HepG2 (cell line): ENCODE data around the gene LYPD1. TPM values are rescaled to one million over a fixed set of nuclear protein-coding genes. Genes with fewer than 3 reads are reported as not detected.

Experiments used
- ATAC-seq: fragments of 200-7000 bp; cut with Tn5 transposase; 3 replicates; pipeline ENCODE4 v1.9.1; 2020; ENCODE audit warnings: mild to moderate bottlenecking, moderate library complexity
- BruUV-seq: library from RNA; stranded (reverse); fragments of 400-500 nt; replicated peaks from 2 replicates; lab custom pipeline; 2021; lab: Mats Ljungman, UMichigan
- CTCF ChIA-PET: fragments of 300-600 bp; formaldehyde crosslinking; extraction: SDS; loops from one replicate; lab custom pipeline; 2021; ENCODE audit warnings: low total read pairs, inconsistent platforms, low intra/inter-chr PET ratio; lab: Yijun Ruan, JAX
- POLR2A ChIA-PET: fragments of 350-600 bp; sonication (Branson Sonifier 250); formaldehyde crosslinking; loops from one replicate; lab custom pipeline; 2020; ENCODE audit warnings: antibody characterized with exemption, inconsistent platforms; lab: Yijun Ruan, JAX
- DNase-seq: peaks from one replicate; pipeline ENCODE4 v3.0.0-alpha.2; 2015; ENCODE audit warnings: low spot score
- FAIRE-seq: peaks from 3 replicates; lab custom pipeline; 2011; peaks lifted over from hg19 to GRCh38; lab: Jason Lieb, UNC
- H2AFZ ChIP-seq: one replicate; pipeline ENCODE4 v1.6.1; 2011; ENCODE audit warnings: low read length, inconsistent platforms
- H3K27ac ChIP-seq: fragments of 300-600 bp; 3 replicates; pipeline ENCODE4 v1.8.0; 2011; ENCODE audit warnings: mixed run types, mild to moderate bottlenecking, mixed read lengths, low read length, inconsistent platforms; ENCODE audit not compliant: insufficient read depth; ENCODE audit errors: extremely low read length
- H3K27me3 ChIP-seq, 2 experiments: fragments of 200-600 bp in 1 of 2; 2 replicates in 1 of 2; 3 replicates in 1 of 2; pipeline versions ENCODE4 v1.6.0 to v1.8.0; 2011; ENCODE audit warnings: low read length in 2 of 2, mild to moderate bottlenecking in 2 of 2, moderate library complexity in 2 of 2, inconsistent platforms in 1 of 2; ENCODE audit not compliant: insufficient read depth in 2 of 2, control insufficient read depth in 1 of 2
- H3K36me3 ChIP-seq, 2 experiments: fragments of 200-600 bp in 1 of 2; replicated peaks in 1 of 2; 2 replicates in 1 of 2; 3 replicates in 1 of 2; pipeline versions ENCODE4 v1.5.1 to v1.8.0; 2011; ENCODE audit warnings: low read length in 2 of 2, inconsistent platforms in 1 of 2; ENCODE audit not compliant: insufficient read depth in 2 of 2, control insufficient read depth in 1 of 2
- H3K4me1 ChIP-seq: 2 replicates; pipeline ENCODE4 v1.5.1; 2012; ENCODE audit warnings: low read length, inconsistent platforms; ENCODE audit not compliant: insufficient read depth
- H3K4me2 ChIP-seq: 2 replicates; pipeline ENCODE4 v1.6.0; 2011; ENCODE audit warnings: low read depth, low read length, inconsistent platforms
- H3K4me3 ChIP-seq, 3 experiments: fragments of 200-600 bp in 1 of 3; sonication (generic), shearing (Covaris generic) in 1 of 3; replicated peaks in 1 of 3; 2 replicates each; pipeline ENCODE4 v1.5.1; 2011 to 2016; ENCODE audit warnings: low read length in 3 of 3, inconsistent platforms in 2 of 3, low read depth in 2 of 3, mild to moderate bottlenecking in 2 of 3, control low read depth in 1 of 3, mixed read lengths in 1 of 3; ENCODE audit not compliant: insufficient read depth in 1 of 3
- H3K79me2 ChIP-seq: one replicate; pipeline ENCODE4 v1.6.1; 2011; ENCODE audit warnings: low read length, inconsistent platforms; ENCODE audit not compliant: insufficient read depth
- H3K9ac ChIP-seq: 2 replicates; pipeline ENCODE4 v1.6.0; 2011; ENCODE audit warnings: mild to moderate bottlenecking, low read depth, low read length, inconsistent platforms; ENCODE audit not compliant: insufficient read depth
- H3K9me3 ChIP-seq: 2 replicates; pipeline ENCODE4 v1.5.1; 2012; ENCODE audit warnings: mild to moderate bottlenecking, low read length
- H4K20me1 ChIP-seq: 2 replicates; pipeline ENCODE4 v1.6.0; 2011; ENCODE audit warnings: inconsistent platforms, mild to moderate bottlenecking, low read length, moderate library complexity; ENCODE audit not compliant: insufficient read depth
- ETV6 ChIP-seq: sonication (generic); formaldehyde crosslinking; conservative IDR thresholded peaks from 2 replicates; pipeline ENCODE4 v1.4.0; 2020; ENCODE audit warnings: missing genetic modification reagents
- KLF13 ChIP-seq: sonication (generic); formaldehyde crosslinking; IDR thresholded peaks from 2 replicates; pipeline ENCODE4 v1.4.0; 2020; ENCODE audit warnings: mild to moderate bottlenecking, missing genetic modification reagents
- MAF1 ChIP-seq: sonication (generic); formaldehyde crosslinking; IDR thresholded peaks from 2 replicates; pipeline ENCODE4 v1.5.0; 2020; ENCODE audit warnings: missing genetic modification reagents, borderline replicate concordance
- NFYC ChIP-seq: IDR thresholded peaks from 2 replicates; pipeline ENCODE4 v1.6.1; 2016; ENCODE audit warnings: missing genetic modification reagents, missing compliant biosample characterization
- NR2F2 ChIP-seq: IDR thresholded peaks from 2 replicates; pipeline ENCODE4 v1.6.1; 2012; ENCODE audit warnings: low read depth, inconsistent platforms, borderline replicate concordance
- PTBP1 ChIP-seq: fragments of 200-400 bp; formaldehyde crosslinking; IDR thresholded peaks from 2 replicates; pipeline ENCODE4 v1.6.1; 2018; ENCODE audit warnings: low read length, low read depth; ENCODE audit not compliant: poor library complexity, severe bottlenecking
- TARDBP ChIP-seq: sonication (generic); formaldehyde crosslinking; IDR thresholded peaks from 2 replicates; pipeline ENCODE4 v1.8.0; 2022; ENCODE audit warnings: mild to moderate bottlenecking, missing genetic modification reagents
- ZNF121 ChIP-seq: sonication (generic); formaldehyde crosslinking; IDR thresholded peaks from 2 replicates; pipeline ENCODE4 v1.5.0; 2020; ENCODE audit warnings: mild to moderate bottlenecking, missing genetic modification reagents
- ZNF546 ChIP-seq: sonication (generic); formaldehyde crosslinking; conservative IDR thresholded peaks from 2 replicates; pipeline ENCODE4 v1.8.1; 2023; ENCODE audit warnings: mild to moderate bottlenecking, missing genetic modification reagents
- ZNF720 ChIP-seq: sonication (generic); formaldehyde crosslinking; IDR thresholded peaks from 2 replicates; pipeline ENCODE4 v1.4.0; 2020; ENCODE audit warnings: missing genetic modification reagents
- WGBS: methylation state at CpG from one replicate; pipeline ENCODE4 v1.1.6; 2017; ENCODE audit warnings: low lambda C conversion rate; 5-methylcytosine and 5-hydroxymethylcytosine counted together
- in situ Hi-C: cut with HindIII; loops from 2 replicates; pipeline ENCODE4 v1.10.0; 2017; ENCODE audit warnings: low pct_unique_long_range_greater_than_20kb; ENCODE audit not compliant: extremely low pct_ligation_motif_present
- intact Hi-C: fragments of 100-400 bp; cut with micrococcal nuclease; formaldehyde crosslinking; loops from one replicate; pipeline ENCODE4 v1.10.0; 2022; ENCODE audit not compliant: unreplicated experiment
- polyA plus RNA-seq, 8 experiments: library from polyadenylated mRNA; depleted of rRNA in 3 of 8; stranded (reverse) in 7 of 8; unstranded in 1 of 8; fragments of >200 nt; fragmentation: Illumina TruSeq in 4 of 8; extraction: Trizol in 4 of 8; gene quantifications; 2 replicates each; pipeline versions ENCODE4 v1.2.1 to v1.2.3, GENCODE V29; 2011 to 2016; ENCODE audit warnings: low read depth in 4 of 8, missing spikeins in 1 of 8, mixed read lengths in 1 of 8; ENCODE audit not compliant: insufficient read depth in 1 of 8
- total RNA-seq, 5 experiments: library from RNA; depleted of rRNA; stranded (reverse); fragments of >200 nt; fragmentation: Illumina TruSeq; extraction: Trizol; gene quantifications; 2 replicates each; pipeline ENCODE4 v1.2.3, GENCODE V29; 2016; ENCODE audit warnings: low read depth in 1 of 5
- TF ChIP-seq, protein P1 (sequence below): IDR thresholded peaks from 2 replicates; pipeline ENCODE4 v1.6.1; 2016; ENCODE audit warnings: missing compliant biosample characterization, missing genetic modification reagents, borderline replicate concordance
- TF ChIP-seq, protein P2 (sequence below): sonication (generic); formaldehyde crosslinking; IDR thresholded peaks from 2 replicates; pipeline ENCODE4 v1.5.1; 2020; ENCODE audit warnings: mild to moderate bottlenecking, missing genetic modification reagents, borderline replicate concordance
- TF ChIP-seq, protein P3 (sequence below): sonication (generic); formaldehyde crosslinking; IDR thresholded peaks from 2 replicates; pipeline ENCODE4 v1.8.0; 2022; ENCODE audit warnings: mild to moderate bottlenecking, missing genetic modification reagents
- TF ChIP-seq, protein P4 (sequence below): IDR thresholded peaks from 2 replicates; pipeline ENCODE4 v1.6.1; 2016; ENCODE audit warnings: missing compliant biosample characterization, missing genetic modification reagents, borderline replicate concordance
- TF ChIP-seq, protein P5 (sequence below): sonication (generic); formaldehyde crosslinking; IDR thresholded peaks from 2 replicates; pipeline ENCODE4 v1.8.0; 2022; ENCODE audit warnings: mild to moderate bottlenecking, missing genetic modification reagents; ENCODE audit not compliant: insufficient replicate concordance

The LYPD1 gene
- total and polyA plus RNA-seq, 2 of the 13 experiments (the other 11 are each of a cell fraction or from before 2014, with no cell fraction given) = not detected

DNA sequence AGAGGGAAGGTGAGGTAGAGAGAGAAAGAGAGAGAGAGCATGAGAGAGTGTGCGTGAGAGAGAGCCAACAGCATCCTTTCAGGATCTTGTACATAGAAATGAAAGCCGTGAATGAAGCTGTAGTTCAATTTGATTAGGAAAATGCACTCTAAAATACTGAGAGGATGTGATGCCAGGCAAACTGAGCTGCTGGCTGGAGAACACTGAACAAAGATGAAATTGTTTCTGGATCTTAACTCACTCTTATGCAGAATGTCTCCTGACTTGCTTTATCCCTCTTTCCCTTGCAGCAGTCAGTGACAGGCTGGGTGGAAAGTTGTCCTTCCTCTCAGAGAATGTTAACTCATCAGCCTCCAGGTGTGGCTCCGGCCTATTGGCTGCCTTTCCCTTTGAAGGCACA is 10.7 kb downstream of the LYPD1 start (continued):
- TF ChIP-seq, protein P1, sequence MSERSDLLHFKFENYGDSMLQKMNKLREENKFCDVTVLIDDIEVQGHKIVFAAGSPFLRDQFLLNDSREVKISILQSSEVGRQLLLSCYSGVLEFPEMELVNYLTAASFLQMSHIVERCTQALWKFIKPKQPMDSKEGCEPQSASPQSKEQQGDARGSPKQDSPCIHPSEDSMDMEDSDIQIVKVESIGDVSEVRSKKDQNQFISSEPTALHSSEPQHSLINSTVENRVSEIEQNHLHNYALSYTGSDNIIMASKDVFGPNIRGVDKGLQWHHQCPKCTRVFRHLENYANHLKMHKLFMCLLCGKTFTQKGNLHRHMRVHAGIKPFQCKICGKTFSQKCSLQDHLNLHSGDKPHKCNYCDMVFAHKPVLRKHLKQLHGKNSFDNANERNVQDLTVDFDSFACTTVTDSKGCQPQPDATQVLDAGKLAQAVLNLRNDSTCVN = no peak
- TF ChIP-seq MAF1 (CRISPR knock-in tag) (no peak), NFYC (CRISPR knock-in tag) (no peak)
- TF ChIP-seq, protein P2, sequence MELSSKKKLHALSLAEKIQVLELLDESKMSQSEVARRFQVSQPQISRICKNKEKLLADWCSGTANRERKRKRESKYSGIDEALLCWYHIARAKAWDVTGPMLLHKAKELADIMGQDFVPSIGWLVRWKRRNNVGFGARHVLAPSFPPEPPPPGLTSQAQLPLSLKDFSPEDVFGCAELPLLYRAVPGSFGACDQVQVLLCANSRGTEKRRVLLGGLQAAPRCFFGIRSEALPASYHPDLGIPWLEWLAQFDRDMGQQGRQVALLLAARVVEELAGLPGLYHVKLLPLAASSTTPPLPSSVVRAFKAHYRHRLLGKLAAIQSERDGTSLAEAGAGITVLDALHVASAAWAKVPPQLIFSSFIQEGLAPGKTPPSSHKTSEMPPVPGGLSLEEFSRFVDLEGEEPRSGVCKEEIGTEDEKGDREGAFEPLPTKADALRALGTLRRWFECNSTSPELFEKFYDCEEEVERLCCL (CRISPR knock-in tag) = no peak

DNA sequence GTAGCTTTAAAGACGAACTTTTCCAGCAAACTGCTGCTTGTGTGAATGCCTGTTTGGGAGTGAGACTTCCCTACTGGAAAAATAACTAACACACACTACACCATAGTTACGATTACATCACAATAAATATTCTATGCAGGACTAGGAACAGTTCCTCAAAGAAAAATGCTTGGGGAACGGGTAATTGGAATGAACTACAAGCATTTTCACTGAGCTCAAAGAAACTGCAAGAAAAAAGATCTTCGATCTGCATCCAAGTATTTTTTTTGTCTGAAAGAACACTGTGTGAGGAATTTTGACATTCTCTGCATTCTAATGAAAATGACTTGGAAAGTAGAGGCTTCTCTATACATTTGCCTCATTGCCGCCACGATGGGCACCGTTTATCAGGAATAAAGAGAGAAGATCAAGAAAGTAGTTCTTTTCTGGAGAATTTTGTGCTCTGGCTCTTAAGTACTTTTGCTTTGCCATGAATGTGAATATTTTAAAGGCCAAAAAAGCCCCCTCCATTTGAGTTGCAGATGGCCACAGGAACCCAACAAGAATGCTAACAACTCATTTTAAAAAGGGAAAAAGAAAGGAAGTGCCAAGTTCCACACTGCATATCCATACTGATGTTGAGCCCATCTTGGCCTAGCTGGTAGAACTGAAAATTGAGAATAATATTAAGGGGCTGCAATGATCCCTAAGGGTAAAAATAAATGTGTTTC is 13.6 kb downstream of the LYPD1 start:
- ChIA-PET POLR2A (no interaction called here), CTCF (no interaction called here)
- in situ Hi-C loops = loop anchor here (10.0 to 25.0 kb wide), 2 partner anchors 506 to 1188 kb away; no protein-coding TSS in a partner anchor
- FAIRE-seq (no peak), DNase-seq (no peak), ATAC-seq (no peak)
- no peaks in the 10 kb centered on the region for H3K79me2 ChIP-seq
- no peaks in the 10 kb centered on the region for H4K20me1 ChIP-seq
- H3K4me2 ChIP-seq = no peak overlapping the region
- intact Hi-C loops = loop anchor here (10.0 kb wide), 1 partner anchor 392 kb away; no protein-coding TSS in a partner anchor
- H3K27ac ChIP-seq = no peak overlapping the region
- 4% methylated on average over 7 of the region's 7 CpGs for WGBS
- no peaks in the 10 kb centered on the region for H3K36me3 ChIP-seq
- no peaks in the 10 kb centered on the region for H3K27me3 ChIP-seq
- no peak overlapping the region for H3K4me3 ChIP-seq
- no peak overlapping the region for H3K9ac ChIP-seq
- no TSS peak for BruUV-seq
- H3K4me1 ChIP-seq = no peaks in the 10 kb centered on the region
- H3K9me3 ChIP-seq = no peaks in the 10 kb centered on the region
- H2AFZ ChIP-seq = no peak overlapping the region
- TF ChIP-seq ETV6 (CRISPR knock-in tag) = no peak
- TF ChIP-seq, protein P3, sequence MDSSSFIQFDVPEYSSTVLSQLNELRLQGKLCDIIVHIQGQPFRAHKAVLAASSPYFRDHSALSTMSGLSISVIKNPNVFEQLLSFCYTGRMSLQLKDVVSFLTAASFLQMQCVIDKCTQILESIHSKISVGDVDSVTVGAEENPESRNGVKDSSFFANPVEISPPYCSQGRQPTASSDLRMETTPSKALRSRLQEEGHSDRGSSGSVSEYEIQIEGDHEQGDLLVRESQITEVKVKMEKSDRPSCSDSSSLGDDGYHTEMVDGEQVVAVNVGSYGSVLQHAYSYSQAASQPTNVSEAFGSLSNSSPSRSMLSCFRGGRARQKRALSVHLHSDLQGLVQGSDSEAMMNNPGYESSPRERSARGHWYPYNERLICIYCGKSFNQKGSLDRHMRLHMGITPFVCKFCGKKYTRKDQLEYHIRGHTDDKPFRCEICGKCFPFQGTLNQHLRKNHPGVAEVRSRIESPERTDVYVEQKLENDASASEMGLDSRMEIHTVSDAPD (CRISPR knock-in tag) = no peak
- TF ChIP-seq ZNF121 (CRISPR knock-in tag) = no peak
- TF ChIP-seq TARDBP (CRISPR knock-in tag) = no peak
- no peak for TF ChIP-seq ZNF720
- TF ChIP-seq, protein P4, sequence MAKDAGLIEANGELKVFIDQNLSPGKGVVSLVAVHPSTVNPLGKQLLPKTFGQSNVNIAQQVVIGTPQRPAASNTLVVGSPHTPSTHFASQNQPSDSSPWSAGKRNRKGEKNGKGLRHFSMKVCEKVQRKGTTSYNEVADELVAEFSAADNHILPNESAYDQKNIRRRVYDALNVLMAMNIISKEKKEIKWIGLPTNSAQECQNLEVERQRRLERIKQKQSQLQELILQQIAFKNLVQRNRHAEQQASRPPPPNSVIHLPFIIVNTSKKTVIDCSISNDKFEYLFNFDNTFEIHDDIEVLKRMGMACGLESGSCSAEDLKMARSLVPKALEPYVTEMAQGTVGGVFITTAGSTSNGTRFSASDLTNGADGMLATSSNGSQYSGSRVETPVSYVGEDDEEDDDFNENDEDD = no peak
- no peak for TF ChIP-seq PTBP1
- TF ChIP-seq NR2F2 = no peak
- no peak for TF ChIP-seq ZNF546
- TF ChIP-seq, protein P5, sequence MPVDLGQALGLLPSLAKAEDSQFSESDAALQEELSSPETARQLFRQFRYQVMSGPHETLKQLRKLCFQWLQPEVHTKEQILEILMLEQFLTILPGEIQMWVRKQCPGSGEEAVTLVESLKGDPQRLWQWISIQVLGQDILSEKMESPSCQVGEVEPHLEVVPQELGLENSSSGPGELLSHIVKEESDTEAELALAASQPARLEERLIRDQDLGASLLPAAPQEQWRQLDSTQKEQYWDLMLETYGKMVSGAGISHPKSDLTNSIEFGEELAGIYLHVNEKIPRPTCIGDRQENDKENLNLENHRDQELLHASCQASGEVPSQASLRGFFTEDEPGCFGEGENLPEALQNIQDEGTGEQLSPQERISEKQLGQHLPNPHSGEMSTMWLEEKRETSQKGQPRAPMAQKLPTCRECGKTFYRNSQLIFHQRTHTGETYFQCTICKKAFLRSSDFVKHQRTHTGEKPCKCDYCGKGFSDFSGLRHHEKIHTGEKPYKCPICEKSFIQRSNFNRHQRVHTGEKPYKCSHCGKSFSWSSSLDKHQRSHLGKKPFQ = no peak
- no peak for TF ChIP-seq KLF13 (CRISPR knock-in tag)
